Astrocyte of the spinal cord (primary cell): ENCODE measurements around the gene MLLT1.
A peak's percentile ranks its signal among the peaks of the same experiment; 100 is the strongest.

Source experiments
- DNase-seq: peaks from one replicate; pipeline ENCODE4 v3.0.0; 2011; ENCODE audit warnings: low read depth, low spot score
- H3K4me3 ChIP-seq: 2 replicates; pipeline ENCODE4 v1.5.1; 2011; ENCODE audit warnings: low read depth, mild to moderate bottlenecking, low read length, moderate library complexity
- in situ Hi-C: cut with HindIII; loops from 2 replicates; pipeline ENCODE4 v1.10.0; 2017; ENCODE audit warnings: low sequenced_read_pairs
- TF ChIP-seq, protein P1 (sequence below): IDR thresholded peaks from 2 replicates; pipeline ENCODE4 v1.5.1; 2012; ENCODE audit warnings: low read depth, mild to moderate bottlenecking, low read length, inconsistent platforms

Gene MLLT1

DNA sequence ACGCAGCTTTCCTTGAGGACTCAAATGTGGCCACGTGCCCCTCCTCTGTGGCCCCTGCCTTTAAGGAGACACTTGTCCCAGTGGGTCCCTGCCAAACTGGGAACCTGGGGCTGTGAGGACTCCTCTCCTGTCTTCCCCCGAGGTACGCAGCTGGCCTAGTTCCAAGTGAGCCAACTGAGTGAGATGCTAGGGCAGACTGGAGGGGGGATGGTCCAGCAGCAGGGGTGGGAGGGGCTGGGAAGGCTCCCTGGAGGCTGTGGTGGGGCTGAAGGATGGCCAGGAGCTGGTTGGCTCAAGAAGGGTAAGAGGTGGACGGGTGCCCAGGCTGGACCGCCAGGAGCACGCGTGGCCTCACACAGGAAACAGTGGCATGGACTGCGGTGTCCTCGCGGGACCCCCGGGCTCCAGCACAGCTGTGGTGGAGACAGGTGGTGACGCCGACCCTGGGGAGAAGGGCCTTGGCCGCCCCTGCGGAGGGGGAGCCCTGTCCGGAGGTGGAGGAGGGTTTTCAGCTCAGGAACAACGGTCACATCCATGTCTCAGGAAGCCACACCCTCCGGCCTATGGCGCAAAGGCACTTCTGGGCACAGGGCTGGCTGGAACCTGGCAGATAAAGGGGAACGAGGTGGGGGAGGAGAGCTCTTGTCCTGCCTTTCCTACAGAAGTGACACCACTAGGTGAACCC, 45.8 kb downstream of the MLLT1 start:
- no peak for DNase-seq
- in situ Hi-C loops: no loop called here
- TF ChIP-seq, protein P1, sequence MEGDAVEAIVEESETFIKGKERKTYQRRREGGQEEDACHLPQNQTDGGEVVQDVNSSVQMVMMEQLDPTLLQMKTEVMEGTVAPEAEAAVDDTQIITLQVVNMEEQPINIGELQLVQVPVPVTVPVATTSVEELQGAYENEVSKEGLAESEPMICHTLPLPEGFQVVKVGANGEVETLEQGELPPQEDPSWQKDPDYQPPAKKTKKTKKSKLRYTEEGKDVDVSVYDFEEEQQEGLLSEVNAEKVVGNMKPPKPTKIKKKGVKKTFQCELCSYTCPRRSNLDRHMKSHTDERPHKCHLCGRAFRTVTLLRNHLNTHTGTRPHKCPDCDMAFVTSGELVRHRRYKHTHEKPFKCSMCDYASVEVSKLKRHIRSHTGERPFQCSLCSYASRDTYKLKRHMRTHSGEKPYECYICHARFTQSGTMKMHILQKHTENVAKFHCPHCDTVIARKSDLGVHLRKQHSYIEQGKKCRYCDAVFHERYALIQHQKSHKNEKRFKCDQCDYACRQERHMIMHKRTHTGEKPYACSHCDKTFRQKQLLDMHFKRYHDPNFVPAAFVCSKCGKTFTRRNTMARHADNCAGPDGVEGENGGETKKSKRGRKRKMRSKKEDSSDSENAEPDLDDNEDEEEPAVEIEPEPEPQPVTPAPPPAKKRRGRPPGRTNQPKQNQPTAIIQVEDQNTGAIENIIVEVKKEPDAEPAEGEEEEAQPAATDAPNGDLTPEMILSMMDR: no peak
- no peak overlapping the region for H3K4me3 ChIP-seq

DNA sequence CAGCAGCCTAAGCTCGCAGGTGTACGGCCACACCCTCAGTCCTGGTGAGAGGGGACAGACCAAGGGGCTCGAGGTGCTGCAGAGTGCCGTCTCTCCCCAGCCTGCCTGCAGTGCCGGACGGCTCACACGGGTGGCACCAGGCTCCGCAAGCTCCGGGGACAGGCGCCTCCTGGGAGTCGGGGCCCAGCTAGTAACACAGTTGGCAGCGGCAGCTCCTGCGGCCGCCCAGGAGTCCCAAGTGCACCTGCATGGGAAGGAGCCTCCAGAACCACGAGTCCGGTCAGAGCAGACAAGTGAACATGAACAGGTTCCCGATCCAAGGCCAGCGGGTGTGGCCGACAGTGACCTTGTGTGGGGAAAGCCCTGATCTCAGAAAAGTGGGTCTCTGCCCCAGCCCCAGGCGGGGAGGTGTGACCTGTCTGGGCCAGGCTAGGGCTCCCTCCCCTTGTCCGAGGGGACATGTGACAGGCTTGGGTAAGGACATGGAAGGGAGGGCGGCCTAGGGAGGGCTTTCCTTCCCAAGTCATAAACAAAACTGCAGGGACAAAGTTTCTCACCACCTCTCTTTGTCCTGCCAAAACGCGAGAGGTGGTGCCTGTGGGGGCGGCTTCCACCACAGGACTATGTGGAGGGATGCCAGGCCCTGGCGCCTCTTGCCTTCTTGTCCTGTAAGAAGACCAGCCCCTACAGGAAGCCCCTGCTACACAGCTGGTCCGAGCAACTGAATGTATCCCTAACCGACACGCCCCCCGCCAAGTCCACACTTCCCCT, 46.5 kb downstream of the MLLT1 start:
- peak; percentile 57 for DNase-seq
- in situ Hi-C loops: no loop called here
- TF ChIP-seq, protein P1: no peak
- H3K4me3 ChIP-seq: no peak overlapping the region

DNA sequence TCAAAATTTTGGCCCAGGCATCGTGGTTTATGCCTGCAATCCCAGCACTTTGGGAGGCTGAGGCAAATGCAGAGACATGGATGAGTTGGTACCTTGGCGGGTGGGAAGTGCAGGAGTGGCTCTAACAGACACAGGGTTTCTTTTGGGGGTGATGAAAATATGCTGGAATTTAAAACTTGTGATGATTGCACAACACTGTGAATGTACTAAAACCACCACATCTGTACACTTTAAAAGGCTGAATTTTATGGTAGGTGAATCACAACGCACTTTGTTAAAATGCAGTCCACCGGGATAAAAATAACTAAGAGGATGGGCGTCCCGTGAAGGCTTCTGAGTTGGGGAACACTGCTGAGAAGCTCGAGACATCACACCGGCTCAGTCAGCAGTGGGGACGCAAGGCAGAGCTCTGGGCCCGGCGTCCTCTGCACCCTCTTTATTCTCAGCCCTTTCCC, 47.1 kb downstream of the MLLT1 start:
- no peak overlapping the region for H3K4me3 ChIP-seq
- peak; percentile 85 for DNase-seq
- in situ Hi-C loops: no loop called here

DNA sequence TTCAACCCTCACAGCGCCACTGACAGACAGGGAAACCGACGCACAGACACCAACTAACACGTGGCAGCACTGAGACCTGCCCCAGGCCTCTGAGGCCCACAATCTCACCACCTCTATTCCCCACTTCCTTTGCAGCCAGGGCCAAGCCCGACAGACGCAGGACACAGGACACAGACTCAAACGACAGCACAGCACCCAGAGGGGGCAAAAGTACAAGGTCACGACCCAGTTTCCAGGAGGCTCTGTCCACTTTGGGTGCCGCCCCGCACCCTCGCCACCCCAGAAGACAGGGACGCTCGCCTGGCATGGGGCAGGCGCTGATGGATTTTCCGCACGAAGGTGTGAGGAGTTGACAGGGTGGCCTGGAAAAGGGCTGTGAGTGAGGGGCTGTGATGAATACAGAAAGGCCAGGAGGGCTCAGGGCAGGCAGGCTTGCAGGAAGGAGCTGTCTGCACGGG, 48.8 kb downstream of the MLLT1 start:
- TF ChIP-seq, protein P1: no peak
- H3K4me3 ChIP-seq: no peak overlapping the region
- in situ Hi-C loops: no loop called here
- DNase-seq: no peak

More for the DNA sequence above, 47.1 kb downstream of the MLLT1 start:
- TF ChIP-seq, protein P1: no peak

DNA sequence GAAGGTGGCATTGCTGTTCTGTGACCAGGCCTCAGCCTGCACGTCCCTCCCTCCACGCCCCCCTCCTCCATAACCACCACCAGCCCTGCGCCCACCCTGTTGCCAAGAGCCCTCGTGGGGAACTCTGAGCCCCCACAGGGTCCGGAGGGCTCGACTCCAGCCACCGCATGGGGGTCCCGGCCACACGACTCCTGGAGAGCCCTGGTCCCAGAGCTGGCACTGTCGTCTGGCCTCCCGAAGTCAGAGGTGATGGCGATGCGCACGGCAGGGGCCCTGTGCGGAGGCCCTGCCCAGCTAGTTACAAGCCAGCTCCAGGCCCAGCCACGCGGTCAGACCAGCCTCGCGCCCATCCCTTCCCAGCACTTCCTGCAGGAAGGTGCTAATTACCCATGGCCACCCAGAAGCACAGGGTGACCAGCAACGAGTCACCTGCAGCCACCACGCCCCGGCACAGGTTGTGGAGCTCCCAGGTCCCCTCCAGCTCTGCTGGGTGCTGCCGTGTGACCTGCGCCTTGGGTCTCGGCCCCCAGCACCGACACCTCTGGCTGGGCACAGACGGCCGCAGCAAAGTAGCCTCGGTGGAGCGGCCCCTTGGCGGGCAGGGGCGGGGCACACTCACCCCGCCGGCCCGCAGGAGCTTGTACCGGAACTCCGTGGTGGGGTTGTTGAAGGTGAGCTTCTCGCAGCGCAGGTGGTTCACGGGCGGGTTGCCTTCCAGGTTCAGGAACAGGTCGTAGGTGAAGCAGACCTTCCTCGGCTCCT, 49.6 kb downstream of the MLLT1 start:
- TF ChIP-seq, protein P1: no peak
- no peak for DNase-seq
- H3K4me3 ChIP-seq: no peak overlapping the region
- in situ Hi-C loops: loop anchor here (10.0 kb wide), 1 partner anchor 45 kb away; the partner anchor contains the start of gene MLLT1

DNA sequence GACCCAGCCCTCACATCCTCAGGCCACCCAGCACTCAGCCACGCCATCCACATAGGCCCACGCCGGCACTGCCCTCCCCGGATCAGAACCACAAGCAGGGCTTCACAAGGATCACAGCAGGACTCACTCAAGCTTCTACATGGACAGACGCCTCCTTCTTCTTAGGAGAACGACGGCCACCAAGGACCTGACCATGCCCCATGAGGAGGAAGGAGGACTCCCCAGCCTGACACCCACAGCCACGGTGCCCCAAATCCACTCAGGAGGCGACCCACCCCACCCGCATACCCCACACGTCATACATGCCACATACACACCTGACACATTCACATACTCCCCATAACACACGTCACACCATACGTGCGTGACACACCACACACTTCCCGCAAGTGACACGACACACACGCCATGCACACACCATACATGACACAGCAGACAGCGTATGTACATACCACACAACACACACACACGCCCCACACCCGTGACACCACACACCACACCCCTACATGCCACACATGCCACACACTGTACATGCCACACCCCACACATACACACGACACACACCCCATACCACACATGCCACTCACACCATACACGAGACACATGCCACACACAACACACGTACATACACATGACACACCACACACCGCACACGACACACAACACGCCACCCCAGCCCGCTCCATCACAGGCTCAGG, 50.4 kb downstream of the MLLT1 start:
- in situ Hi-C loops: loop anchor here (10.0 kb wide), 1 partner anchor 45 kb away; the partner anchor contains the start of gene MLLT1
- no peak overlapping the region for H3K4me3 ChIP-seq
- DNase-seq: no peak
- TF ChIP-seq, protein P1: no peak
